HG03378 (cell line): ENCODE results near the gene ATP13A2.

ENCODE experiments used
- ATAC-seq: cut with Tn5 transposase; IDR thresholded peaks from one replicate; pipeline ENCODE4 v1.9.1; 2021; ENCODE audit warnings: mild to moderate bottlenecking, moderate library complexity; ENCODE audit not compliant: unreplicated experiment

Gene ATP13A2

DNA sequence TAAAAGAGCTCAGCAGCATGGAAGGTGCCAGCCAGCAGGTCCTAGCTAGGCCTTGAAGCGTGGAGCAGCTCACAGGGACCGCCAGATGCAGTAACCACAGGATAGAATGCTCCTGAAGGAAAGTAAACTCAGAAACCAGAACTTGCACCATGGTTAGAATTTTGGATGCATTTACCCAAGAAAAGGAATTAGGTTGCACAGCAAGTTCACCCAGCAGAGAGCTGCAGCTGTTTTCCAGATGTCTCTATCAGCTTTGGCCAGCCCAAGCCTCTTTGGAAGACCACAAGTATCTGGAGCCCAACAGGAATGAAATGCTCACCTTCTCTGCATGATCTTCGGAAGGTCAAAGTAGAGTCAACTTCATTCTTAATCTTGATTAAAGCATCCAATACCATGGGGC, 21.0 kb upstream of the ATP13A2 start:
- ATAC-seq = no peak

DNA sequence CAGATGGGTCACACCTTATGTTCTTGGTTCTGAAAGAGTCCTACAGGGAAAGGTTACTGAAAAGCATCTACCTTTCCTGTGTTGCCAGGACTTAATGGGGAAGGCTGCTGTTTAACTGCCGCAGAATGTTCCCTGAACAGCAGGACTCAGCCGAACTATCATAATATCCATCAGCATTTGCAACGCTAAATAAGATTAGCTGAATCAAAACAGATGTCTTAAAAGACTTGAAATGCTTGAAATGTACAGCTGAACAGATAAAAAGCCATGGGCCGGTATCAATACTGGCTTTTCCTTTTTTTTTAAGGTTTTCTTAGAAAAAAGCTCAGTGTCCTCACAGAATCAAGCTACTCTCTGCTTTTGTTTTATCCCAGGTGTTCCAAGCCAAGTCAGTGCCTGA, 19.7 kb upstream of the ATP13A2 start:
- no peak for ATAC-seq

DNA sequence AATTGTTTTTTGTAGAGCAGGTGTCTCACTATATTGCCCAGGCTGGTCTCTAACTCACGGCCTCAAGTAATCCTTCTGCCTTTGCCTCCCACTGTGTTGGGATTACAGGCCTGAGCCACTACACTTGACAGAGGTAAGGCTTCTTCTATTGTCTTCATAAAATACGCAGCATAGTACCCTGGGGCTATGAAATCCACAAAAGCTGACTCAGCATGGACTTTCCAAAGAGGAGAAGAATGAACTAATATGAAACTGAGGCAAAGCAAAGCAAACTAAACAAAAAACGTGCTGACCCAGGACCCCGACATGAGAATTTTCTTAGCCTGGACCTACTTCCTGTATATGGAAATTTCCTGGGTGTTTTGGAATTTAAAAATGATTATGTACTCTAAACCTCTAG, 18.5 kb upstream of the ATP13A2 start:
- ATAC-seq = no peak

DNA sequence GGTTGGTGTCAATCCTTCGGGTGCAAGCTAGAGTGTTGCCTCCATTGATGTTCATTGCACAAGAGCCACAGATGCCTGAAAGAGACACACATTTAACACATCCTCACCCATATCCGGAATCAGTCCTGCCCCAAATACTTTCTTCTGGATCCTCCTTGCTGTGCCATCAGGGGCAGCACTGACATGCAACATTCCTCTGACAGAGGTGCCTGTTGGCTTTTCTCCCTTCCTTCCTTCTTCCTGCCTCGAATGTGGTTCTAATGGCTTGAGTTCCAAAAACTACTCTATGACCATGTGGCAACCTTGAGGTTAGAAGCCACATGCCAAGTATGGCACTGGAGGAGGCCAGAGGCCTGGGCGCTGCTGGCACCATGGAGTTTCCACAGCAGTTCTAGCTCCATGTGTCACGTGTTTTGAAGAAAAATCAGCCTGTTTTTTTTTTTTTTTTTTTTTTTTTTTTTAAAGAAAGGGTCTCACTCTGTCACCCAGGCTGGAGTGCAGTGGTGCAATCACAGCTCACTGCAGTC, 17.0 kb upstream of the ATP13A2 start:
- no peak for ATAC-seq

DNA sequence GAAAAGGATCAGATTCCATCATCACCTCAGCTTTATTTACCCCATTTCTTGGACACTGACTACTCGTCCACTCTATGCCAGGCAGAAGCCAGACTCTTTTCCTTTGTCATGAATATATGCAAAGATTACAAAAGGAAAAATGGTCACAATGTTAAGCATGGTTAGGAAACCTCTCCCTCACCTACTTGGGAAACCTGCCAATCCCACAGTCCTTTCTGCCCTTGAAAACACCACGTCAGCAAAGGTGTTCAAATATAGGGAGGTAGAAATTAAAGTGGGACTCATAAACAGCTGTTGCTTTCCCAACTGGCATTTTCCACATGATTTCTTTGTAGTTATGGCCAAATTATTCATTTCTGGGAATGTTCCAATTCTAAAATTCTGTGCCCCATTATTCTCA, 16.2 kb upstream of the ATP13A2 start:
- no peak for ATAC-seq

DNA sequence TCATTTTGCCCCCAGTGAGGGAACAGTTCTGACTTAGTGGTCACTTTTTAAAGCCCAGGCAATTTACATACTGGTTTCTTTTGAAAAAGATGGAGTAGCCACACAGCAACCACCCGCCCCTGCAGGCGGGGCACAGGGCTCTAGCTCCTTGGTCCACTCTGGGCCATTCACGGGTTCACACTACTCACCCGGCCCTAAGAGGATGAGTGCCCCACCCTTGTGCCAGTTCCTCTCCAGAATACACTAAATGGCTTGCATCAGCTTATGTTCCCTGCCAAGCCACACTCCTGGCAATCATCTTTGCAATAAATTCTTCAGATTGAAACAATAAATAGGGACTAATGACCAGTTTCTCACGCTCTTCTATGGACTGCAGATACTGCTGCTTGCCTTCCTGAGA, 15.7 kb upstream of the ATP13A2 start:
- no peak for ATAC-seq

DNA sequence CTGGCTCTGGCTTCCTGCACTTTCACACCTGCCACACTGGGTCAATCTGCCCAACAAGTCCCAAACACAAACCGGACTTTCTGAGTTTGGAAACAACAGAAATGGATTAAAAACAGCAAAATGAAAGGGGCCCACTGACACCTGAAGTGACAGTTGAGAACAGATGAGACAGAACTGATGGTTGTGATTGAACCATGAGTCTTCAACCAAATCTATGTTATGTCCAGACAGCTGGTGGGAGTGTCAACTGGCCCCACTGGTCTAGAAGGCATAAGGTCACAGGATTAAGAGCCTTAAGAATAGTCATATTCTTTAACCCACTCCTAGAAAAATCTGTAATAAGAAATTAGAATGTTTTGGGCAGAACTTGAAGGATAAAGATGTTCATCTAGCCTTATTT, 13.0 kb upstream of the ATP13A2 start:
- ATAC-seq = no peak

DNA sequence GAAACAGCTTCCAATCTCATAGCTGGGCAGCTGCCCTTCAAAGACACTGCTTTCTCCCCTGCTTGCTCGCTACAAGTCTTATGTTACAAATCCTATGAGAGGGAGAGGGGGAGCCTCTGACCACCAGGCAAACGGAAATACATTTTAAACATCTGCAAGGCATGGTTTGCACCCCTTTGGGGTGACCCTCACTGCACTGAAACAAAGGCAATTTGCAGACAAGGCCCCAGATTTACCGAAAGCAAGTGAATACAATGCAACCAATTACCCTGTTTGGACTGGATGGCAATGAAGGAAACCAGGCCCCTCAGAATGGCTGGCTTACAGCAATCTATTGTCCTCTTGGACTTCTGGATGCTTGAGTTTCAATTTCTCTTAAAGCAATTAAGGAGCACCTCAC, 11.8 kb upstream of the ATP13A2 start:
- ATAC-seq = no peak

DNA sequence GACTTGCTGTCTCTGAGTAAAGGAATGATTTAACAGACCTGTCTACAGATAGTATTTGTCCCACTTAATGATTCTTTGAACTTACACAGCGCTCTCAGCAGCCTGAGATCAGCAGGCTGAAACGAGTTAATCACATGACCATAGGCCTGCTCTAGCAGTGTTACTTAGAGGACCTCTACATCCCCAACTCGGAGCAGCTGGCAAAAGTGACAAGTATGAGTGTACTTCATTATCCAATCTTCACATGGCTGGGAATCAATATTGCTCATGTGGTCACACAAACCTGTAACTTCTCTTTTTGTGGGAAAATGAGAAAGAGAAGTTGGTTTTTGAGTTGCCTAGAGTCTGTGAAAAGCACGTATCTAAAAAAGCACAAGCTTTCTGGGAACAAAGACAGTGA, 11.4 kb upstream of the ATP13A2 start:
- ATAC-seq = no peak

DNA sequence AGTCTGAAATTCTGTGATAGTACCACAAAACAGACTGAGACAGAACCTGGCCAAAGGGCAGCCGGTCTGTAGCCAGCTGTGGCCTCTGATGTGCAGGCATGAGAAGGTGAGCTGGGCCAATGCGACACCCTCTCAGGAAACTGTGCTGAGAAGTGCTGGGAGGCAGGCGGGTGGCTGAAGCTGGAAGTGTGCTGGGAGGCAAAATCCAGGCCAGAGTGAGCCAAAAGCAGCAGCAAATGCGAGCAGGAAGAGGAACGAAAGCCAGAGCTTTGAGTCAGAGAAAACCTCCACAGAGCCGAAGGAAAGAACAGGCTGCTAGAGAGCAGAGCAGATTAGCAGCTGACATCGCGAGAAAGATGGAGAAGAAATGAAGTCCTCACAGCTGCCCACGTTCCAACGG, 10.2 kb upstream of the ATP13A2 start:
- no peak for ATAC-seq

DNA sequence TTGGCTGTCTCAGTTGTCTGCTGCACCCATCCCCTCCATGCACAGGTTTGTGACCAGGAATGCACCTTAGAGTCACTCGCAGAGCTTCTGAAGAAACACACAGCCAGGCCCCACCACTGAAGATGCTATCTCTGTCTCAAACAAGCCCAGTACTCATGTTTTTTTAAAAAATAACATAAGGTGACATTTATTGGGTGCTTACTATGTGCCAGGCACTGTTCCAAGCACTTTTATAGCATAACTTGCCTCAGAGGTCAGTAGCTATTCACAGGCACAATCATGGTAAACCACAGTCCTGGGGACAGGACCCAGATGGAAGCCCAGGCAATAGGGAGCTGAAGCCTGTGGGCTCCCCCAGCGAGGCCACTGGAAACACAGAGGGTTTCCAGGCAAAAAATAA, 8.8 kb upstream of the ATP13A2 start:
- no peak for ATAC-seq

DNA sequence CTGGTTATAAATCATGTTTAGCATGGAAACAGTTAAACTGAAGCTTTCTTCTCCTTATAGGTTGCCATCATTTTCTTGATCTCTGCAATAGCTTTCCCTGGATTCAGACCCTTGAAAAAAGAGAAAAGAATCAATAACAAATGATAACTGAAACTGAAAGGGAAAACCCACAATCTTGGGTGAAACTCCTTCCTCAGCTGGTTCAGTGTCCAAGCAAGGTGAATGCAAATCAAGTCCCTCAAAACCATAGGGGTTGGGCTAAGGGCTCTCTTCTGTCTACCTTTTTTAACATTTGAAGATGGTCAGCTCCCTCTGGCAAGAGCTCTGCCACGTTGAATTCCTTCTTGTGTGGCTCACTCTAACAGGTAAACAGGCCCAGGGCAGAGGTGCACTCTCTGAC, 7.1 kb upstream of the ATP13A2 start:
- ATAC-seq = no peak

DNA sequence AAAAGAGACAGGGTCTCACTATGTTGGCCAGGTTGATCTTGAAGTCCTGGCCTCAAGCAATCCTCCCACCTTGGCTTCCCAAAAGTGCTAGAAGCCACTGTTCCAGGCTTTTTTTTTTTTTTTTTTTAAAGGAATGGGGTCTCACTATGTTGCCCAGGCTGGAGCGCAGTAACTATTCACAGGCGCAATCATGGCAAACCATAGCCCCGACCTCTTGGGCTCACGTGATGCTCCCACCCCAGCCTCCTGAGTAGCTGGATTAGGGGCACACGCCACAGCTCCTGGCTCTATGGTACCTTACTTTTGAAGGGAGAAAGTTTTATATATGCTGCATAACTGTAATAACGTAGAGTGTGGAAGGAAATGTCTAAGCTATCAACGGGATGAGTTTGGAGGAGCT, 5.7 kb upstream of the ATP13A2 start:
- no peak for ATAC-seq

DNA sequence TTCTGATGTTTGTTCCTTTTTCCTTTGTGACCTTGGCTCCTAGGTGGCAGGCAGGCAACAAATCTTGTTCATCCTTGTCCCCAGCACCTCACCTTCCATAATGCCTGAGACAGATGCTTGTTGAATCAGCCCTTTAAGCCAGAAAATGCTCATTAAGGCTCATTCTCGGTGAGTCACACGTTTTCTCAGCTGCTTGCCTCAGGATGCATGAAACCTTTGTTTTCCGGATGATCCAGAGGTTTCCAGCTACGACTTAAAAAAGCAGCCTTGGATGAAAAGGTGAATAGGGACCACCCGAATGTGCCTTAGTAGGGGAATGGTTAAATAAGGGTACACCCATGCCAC, 4.6 kb upstream of the ATP13A2 start:
- no peak for ATAC-seq

DNA sequence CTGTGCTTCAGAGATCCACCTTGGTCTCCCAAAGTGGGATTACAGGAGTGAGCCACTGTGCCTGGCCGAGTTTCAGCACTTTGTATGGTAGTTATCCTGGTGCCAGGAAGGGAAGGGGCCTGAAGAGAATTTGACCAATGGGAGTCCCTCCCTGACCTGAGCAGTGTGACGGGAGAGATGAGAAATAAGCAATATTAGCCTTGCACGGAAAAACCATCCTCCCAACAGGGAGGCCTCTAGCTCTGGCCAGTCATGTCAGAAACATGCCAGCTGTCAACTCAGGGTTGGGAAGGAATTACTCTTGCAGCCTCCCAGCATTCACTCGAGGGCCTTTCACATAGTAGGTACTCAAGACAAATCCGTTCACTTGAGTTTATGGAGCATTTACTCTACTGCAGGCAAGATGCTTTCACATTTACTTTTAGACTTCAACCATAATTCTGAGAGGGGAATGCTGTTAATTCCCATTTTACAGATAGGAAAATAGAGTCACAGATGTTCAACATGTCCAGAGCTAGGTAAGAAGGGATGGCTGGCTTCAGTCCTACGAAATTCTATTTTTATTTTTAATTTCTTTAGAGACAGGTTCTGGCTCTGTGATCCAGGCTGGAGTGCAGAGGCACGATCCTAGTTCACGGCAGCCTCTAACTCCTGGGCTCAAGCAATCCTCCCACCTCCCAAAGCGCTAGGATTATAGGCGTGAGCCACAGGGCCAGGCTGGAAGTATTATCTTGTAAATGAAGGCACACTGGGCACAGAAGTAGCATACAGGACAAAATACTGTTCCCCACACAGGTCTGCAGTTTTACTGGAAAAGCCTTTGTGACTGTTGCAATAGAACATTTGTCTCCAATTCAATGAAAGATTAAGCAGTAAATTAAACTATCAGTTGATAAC, 3.2 kb upstream of the ATP13A2 start:
- ATAC-seq = no peak

DNA sequence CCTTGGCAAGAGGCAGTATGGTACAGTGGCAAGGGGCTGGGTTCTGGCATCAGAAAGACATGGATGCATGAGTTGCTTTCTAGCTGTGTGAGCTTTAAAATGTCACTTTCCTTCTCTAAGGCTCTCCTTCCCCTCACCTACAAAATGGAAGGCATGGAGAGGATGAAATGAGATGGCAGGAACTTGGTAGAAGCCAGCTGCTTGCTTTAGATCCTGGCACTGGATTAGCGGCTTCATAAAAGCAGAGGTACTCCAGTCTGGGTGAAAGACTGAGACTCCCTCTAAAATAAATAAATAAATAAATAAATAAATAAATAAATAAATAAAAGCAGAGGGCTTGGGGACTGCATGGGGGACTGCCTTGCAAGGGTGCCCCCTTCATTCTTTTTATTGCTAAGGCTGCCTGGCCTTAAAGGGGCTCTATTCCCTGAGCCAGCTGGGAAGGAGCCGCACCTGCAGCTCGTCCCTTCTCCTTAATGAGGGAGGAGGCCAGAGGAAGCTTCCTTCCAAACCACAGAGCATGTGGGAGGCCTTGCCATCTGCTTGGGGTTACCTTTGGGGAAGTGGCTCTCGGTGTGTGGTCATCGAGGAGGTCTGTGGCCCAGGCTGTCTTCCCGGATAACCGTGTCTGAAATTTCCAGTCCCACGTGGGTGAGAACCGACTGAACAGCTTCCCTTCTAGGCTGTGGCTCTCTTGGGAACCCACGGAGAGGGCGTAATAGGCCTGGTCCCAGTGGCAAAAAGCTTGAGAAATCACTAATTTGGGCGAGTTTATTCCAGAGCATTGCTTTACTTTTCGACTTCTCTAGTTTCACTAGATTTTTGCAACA, 2.0 kb upstream of the ATP13A2 start:
- no peak for ATAC-seq

DNA sequence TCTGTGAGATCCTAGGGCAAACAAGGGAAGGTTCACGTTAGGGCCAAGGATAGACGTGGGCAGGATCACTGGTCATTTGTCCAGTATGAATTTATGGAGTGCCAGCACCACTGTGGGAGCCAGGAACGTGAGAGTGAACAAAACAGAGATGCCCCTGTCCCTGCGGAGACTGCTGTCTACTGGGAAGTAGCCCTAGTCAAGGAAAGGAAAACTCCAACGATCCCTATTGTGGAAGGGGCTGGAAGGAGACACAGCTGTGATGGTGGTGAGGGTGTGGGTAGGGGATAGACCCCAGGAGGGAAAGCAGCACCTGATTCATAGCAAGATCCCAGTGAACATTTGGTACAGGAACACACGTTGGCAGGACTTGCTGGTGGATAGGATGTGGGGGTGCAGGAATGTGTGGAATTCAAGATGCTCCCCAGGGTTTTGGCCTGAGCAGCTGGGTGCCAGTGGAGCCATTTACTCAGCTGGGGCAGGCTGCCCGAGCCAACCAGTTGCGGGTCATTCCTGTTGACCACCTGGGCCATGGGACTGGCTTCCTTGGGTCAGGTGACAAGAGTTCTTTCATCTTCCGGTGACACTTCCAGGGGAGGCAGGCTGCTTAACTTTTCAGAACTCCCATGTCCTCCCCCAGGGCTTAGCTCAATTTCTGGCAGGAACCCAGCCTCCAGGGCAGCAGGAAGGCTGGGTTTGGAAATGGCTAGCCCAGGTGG, 1.2 kb upstream of the ATP13A2 start:
- ATAC-seq = no peak

DNA sequence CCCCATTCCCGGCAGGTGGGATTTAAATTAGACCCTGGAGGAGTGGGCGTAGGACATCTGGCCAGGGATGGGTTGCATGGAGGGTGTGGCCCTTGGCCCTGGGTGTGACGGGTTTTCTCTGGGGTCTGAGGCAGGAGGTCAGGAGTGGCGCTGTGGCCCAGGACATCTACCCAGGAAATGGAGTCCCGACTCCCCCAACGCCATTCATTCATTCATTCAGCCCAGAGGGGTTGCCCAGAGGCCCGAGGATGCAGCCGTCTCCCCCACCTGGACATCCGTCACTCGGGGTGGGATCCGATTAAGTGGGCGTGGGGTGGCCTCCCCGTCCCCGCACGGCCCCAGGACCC, 663 bp downstream of the ATP13A2 start:
- no peak for ATAC-seq

DNA sequence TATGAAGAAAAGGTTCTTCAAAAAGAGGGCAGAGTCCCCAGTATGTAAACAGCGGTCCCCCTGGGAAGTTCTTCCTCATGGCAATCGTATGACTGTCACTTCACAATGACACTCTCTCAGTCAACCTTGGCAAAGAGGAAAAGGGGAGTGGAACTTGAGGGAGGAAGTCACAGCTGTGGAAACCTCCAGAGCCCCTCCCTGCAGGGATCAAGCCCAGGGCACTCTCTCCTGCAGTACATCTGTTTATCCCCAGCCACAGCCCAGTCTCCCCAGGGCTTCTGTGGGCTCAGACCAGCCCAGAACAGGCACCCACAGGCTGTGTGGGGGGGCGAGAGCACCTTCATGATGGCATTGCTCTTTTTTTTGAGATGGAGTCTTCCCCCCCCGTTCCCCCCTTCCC, 2.0 kb downstream of the ATP13A2 start:
- ATAC-seq = no peak

DNA sequence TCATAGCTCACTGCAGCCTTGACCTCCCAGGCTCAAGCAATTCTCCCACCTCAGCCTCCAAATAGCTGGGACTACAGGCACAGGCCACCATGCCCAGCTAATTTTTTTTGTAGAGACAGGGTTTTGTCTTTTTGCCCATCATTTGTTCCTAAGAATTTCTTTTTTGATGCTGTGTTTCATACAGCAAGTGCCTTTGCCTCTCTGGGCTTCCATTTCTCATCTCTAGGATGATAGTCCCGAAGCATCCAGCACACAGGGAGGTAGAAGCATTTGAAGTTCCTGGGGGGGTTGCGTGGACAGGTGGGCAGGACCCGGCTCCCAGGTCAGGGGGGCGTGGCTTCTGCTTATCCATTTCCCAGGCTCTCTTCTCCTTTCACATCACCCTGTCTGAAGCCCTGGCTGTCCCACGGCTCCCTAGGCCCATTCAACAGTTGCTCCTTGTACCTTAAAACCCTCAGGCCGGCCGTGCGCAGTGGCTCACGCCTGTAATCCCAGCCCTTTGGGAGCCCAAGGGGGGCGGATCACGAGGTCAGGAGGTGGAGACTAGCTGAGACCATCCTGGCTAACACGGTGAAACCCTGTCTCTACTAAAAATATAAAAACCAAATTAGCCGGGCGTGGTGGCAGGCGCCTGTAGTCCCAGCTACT, 3.4 kb downstream of the ATP13A2 start:
- ATAC-seq = no peak

DNA sequence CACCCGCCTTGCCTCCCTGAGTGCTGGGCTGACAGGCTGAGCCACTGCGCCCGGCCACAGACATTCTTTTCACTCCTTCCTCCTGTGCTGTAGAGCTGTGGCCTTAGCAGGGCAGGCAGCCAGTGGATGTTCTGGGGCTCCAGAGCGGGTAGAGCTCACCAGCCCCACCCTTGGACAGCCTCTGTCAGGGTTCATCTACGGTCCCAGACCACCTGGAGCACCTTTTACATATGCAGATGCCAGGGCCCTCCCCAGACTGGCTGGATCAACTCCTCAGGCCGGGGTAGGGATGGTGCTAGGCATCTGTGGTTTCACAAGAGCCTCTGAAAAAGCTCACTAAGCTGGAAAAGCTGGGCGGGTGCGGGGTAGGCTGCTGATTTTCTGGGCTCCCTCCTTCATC, 4.6 kb downstream of the ATP13A2 start:
- ATAC-seq = no peak
